Midbrain (tissue), 1 donor: ENCODE measurements around the gene ALDH1L1.

ENCODE experiments used
- DNase-seq: peaks from one replicate; lab custom pipeline; 2025; lab: John Stamatoyannopoulos, UW

The ALDH1L1 gene

GRCh38 chr3:126119976-126120375 lies 60.4 kb downstream of the ALDH1L1 start:
- DNase-seq = no peak

- DNase-seq = no peak
Observed at GRCh38 chr3:126119008-126119675, 61.2 kb downstream of the ALDH1L1 start.

- DNase-seq = no peak
Observed at GRCh38 chr3:126118591-126118990, 61.8 kb downstream of the ALDH1L1 start.

- DNase-seq = no peak
Observed at GRCh38 chr3:126117786-126118185, 62.6 kb downstream of the ALDH1L1 start.

- no peak for DNase-seq
Observed at GRCh38 chr3:126117212-126117611, 63.2 kb downstream of the ALDH1L1 start.

- no peak for DNase-seq
Observed at GRCh38 chr3:126116526-126116925, 63.9 kb downstream of the ALDH1L1 start.

GRCh38 chr3:126114443-126115386 lies 65.7 kb downstream of the ALDH1L1 start:
- DNase-seq = no peak

GRCh38 chr3:126113733-126114442 lies 66.5 kb downstream of the ALDH1L1 start:
- no peak for DNase-seq

- no peak for DNase-seq
Observed at GRCh38 chr3:126113238-126113555, 67.2 kb downstream of the ALDH1L1 start.

GRCh38 chr3:126112531-126113237 lies 67.7 kb downstream of the ALDH1L1 start:
- no peak for DNase-seq

GRCh38 chr3:126111566-126112475 lies 68.6 kb downstream of the ALDH1L1 start:
- DNase-seq = no peak

- DNase-seq = no peak
Observed at GRCh38 chr3:126111126-126111551, 69.2 kb downstream of the ALDH1L1 start.

- DNase-seq = no peak
Observed at GRCh38 chr3:126110431-126111125, 69.8 kb downstream of the ALDH1L1 start.

- DNase-seq = no peak
Observed at GRCh38 chr3:126109880-126110235, 70.5 kb downstream of the ALDH1L1 start.

- no peak for DNase-seq
Observed at GRCh38 chr3:126109146-126109879, 71.1 kb downstream of the ALDH1L1 start.

GRCh38 chr3:126108676-126109050 lies 71.7 kb downstream of the ALDH1L1 start:
- DNase-seq = no peak

GRCh38 chr3:126107957-126108675 lies 72.3 kb downstream of the ALDH1L1 start:
- DNase-seq = no peak

GRCh38 chr3:126107203-126107939 lies 73.0 kb downstream of the ALDH1L1 start:
- DNase-seq = no peak
